Measurements from ENCODE around the gene TSPAN18.

The TSPAN18 gene

DNA sequence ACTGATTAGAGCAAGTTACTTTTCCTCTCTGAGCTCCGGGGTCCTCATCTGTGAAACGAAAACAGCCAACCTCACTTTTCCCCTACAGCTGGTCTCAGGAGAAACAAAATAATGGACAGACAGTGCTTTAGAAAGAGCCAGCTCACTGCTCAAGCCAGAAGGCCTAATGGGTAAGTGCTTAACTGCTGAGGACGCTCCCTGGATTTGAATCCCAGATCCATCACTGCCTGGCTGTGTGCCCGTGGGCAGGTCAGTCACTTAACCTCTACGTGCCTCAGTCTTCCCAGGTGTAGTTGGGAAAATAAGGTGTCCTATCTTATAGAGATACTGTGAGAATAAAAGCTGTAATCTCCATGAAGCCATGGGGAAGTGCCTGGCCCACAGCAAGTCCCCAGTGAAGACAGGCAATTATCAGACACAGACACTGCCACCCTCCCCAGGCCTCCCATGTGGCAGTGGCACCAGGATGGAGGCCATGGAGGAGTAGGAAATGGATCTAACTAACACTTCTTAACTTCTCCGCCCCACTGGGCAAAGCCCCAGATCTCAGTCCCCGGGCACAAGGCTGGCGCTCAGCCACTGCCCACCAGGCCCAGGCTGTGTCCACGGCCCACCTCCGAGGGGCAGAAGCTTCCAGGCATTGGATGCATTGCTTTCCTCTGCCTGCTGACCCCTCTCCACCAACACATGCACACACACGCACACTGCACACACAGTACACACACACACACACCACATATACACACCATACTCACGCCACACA, 214.7 kb downstream of the TSPAN18 start:
- no peak for DNase-seq (ENCODE audit: low read depth in 2 of 2)

DNA sequence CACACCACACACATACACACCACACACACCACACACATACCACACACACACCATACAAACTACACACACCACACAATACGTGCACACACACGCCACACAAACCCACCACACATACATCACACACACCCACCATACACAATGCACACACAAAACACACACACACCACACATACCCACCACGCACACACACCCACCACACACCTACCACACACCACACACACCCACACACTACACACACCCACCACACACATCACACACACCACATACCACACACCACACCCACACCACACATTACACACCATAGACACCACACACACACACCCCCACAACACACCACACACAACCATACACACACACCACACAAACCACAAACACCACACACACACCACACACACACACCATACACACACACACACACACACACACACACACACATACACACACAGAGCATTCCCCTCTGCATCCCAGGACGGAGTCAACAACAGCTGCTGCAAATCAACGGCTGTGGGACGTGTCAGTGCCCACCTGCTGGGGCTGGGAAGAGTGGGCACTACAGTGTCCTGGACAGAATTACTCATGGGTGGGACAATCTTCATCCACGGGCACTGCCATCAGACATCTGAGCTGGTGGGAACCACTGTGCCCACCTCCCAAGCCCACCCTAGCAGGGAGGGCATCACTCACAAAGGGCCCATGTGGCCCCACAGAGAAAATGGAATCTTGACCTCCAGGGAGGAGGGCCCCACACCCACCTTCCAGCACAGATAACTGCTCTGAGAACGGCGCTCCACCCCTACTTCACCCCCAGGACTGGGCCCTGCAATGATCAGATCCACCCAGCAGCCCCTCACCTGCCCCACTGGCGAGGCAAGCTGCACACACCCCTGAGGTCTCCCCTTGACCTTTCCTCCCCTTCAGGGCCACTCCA, 215.5 kb downstream of the TSPAN18 start:
- no peak for DNase-seq (ENCODE audit: low read depth in 2 of 2)

DNA sequence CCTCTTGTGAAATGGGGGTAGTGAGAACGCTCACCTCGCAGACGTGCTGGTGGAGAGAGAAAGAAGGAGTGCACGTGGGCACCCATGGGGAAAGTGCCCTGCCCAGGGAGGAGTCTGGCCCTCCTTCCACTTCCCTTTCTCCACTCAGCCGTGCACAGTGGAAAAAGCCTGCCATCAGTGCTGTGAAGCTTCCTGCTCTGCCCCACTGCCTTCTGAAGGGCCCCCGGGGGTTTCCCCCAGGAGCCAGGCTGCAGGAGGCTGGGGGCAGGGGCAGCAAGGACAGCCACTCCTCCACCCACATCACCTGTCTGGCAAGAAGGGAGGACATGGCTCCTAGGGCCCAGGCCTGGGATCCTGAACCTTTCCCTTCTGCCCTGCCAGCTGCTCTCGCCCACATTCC, 216.4 kb downstream of the TSPAN18 start:
- DNase-seq (ENCODE audit: low read depth in 2 of 2): no peak

DNA sequence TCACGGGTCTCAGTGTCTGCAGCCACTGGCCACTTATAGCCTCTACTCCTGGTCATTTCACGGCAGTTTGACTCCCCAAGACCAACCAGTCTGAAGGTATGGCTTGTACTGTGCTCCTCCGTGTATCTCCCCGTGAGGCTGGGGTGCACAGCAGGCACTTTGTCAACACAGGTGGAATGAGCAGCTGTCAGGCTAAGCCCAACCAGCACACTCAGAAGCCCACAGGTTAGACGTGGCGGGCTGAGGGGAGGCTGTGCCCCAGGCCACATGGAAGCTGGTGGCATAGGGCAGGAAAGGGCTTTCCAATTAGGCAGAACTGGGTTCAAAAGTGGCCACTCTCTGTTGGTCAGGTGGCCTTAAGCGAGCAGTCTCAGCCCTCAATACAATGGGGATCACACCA, 216.9 kb downstream of the TSPAN18 start:
- DNase-seq (ENCODE audit: low read depth in 2 of 2): no peak

DNA sequence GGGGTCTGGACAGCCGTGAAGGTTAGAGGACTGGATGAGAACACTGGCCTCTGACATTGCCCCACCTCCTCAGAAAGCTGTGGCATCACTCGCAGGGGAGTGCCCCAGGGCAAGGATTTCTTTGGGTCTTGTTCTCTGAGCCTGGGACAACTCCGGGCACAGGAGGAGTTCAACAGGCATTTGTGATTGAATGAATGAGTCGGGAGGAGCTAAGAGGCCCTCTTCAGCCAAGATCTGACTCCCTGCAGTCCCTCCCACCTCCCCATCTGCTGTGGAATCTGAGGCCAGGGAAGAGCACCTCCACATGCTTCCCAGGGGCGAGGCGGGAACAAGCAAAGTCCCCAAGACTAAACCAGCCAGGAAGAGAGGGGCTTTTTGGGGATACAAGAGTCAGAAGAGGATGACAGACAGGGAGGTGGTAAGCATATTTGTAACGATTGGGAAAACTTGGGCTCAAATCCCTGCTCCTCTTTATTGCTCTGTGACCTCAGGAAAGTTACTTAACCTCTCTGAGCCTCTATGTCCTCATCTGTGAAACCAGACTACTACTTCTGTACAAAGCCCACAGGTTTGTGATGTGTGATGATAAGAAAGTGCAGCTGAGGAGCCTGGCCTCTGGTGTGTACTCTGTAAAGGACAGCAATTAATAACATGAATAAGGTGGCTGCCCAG, 217.6 kb downstream of the TSPAN18 start:
- DNase-seq (ENCODE audit: low read depth in 2 of 2): no peak

DNA sequence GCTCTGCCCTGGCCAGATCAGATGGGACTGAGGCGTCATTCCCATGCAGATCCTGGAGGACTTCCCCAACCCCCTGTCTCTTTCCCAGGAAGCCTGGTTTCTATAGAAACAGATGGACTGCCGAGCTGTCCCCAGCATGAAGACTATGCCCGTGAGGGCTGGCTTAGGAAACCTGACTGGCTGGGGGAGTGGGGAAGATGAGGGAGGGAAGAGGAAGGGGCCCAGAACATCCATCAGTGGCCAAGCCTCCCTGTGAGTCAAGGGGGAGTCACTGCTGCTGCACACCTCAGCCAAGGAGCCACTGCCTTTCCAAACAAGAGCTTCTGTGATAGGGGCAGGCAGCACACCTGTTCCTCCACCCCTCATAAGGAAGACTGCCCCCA, 218.1 kb downstream of the TSPAN18 start:
- no peak for DNase-seq (ENCODE audit: low read depth in 2 of 2)

DNA sequence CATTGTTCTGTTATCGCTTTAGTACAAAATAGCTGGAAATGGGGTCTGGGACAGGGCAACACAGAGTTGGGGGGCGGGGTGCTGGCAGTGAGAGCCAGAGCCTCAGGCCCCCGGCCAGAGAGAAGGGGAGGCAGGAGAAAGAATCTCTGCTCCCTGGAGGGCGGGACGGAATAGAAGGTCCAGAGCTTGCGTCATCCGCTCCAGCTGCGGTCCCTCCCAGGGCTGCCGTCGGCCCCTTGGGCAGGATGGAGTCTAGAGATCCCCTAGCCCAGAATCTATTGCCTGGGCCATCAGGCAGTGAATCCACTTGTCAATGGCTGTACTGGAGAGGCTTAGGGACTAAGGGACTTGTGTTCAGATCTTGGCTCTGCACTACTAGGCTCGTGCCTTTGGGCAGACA, 218.9 kb downstream of the TSPAN18 start:
- DNase-seq (ENCODE audit: low read depth in 2 of 2): no peak

DNA sequence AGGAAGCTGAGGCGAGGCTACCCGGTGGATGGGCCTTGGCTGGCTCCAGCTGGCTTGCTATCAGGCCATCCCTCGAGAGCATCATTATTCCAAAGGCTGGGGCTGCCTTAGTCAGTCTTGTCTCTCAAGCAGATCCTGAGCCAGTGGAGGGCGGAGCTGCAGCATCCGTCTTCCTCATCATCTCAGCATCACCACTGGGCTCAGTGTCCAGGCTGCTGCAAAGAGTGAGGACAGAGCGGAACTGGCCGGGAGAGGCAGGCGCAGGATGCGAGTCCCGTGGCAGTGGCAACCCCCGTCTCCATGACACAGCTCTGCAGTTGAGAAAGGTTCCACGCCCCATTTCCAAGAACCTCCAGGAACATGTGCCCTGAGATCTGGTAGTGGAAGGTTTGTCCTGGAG, 219.5 kb downstream of the TSPAN18 start:
- DNase-seq (ENCODE audit: low read depth in 2 of 2): no peak

DNA sequence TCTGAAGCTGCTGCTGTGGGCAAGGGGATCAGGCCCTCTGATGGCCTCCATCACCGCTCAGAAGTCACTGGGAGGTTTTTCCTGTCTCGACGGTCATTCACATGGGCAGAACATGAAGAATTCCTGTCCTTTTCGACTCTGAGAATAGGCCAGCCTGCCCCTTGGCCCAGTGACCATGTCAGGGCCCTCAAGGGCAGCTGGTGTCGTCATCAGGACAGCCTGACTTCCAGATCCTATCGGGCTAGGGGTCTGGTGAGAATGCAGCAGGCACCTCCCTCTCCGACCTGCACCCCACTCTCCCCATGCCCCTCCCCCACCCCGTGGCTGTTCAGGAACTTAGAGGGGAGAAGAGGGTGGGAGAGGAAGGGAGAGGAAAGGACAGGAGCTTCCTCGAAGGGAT, 220.4 kb downstream of the TSPAN18 start:
- no peak for DNase-seq (ENCODE audit: low read depth in 2 of 2)

DNA sequence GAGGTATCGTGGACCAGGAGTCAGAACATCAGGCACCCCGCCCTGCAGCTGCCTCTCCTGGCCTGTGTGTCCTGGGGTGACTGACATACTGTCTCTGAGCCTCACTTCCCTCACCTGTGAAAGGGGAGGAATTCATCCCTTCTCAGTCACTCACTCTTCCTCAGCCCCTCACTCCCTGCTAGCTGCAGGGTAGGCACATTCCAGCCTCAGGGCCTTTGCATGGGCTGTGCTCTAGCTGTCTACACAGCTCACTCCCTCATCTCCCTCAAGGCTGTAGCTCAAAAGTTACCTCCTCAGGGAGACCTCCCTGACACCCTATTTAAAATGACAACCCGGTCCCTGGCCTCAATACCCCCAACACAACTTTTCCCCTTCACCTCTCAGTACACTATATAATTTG, 221.4 kb downstream of the TSPAN18 start:
- DNase-seq (ENCODE audit: low read depth in 2 of 2): no peak

DNA sequence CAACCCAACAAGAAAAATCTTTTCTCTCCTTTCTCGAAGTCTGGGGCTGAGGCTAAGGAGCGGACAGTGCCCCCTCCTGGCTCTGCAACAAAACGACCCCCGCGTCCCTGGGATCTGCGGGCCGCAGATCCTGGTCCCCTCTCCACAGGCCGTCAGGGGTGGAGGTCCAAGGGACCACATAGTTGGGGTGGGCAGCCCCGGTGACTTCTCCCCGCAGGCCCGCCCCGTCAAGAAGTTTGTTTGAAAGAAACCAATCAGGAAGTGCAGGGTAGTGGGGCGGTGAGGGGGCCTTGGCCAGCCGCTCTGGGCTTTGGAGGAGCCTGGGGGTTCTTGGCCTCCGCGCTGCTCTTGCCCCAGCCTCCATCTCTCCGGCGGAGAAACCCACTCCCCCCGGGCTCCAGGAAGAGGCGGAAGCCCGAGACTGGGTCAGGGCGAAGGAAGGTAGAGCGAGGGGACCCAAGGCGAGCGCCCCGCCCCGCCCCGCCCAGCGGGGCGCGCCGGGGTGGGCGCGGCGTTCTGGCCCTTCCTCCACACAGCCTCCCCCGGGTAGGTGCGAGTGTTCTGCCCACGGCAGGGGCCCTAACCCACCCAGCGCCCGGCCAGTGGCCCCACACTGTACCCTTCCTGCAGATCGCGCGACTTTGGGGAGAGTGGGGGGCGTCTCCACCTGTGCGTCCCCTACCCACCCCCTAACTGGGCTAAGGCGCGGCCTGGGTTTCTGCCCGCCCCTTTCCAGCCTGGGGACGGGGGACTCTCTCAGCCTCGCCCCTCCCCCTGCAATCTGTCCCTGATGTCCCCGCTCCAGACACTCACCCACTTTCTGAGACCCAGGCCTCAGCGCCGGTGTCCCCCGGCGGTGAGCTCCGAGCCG, 222.6 kb downstream of the TSPAN18 start:
- DNase-seq (ENCODE audit: low read depth in 2 of 2): no peak

DNA sequence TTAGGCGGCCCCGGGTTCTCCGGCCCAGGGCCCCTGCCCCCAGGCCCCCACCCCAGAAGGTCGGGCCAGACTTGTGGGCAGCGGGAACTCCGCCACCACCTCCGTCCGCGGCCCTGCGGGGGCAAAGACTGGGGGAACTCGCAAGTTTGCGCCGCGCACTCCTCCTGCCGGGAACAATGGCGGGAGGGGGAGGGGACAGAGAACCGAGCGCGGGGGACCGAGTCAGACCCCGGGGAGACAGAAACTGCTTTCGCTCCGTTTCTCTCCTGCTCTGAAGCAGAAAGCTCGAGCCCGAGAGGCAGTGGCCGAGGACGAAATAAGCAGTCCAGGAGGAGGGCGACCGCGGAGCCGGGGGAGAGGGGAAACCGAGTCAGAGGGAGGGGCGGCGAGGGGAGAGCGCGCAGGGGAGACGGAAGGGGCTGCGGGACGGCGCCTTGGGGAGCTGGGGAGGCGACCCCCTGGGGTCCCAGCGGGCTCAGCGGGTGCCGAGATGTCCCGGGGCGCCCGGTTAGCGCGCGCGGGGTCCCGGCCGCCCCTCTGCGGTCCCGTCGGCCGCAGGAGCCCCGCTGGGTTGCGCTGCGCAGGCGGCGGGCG, 223.4 kb downstream of the TSPAN18 start:
- no peak for DNase-seq (ENCODE audit: low read depth in 2 of 2)

DNA sequence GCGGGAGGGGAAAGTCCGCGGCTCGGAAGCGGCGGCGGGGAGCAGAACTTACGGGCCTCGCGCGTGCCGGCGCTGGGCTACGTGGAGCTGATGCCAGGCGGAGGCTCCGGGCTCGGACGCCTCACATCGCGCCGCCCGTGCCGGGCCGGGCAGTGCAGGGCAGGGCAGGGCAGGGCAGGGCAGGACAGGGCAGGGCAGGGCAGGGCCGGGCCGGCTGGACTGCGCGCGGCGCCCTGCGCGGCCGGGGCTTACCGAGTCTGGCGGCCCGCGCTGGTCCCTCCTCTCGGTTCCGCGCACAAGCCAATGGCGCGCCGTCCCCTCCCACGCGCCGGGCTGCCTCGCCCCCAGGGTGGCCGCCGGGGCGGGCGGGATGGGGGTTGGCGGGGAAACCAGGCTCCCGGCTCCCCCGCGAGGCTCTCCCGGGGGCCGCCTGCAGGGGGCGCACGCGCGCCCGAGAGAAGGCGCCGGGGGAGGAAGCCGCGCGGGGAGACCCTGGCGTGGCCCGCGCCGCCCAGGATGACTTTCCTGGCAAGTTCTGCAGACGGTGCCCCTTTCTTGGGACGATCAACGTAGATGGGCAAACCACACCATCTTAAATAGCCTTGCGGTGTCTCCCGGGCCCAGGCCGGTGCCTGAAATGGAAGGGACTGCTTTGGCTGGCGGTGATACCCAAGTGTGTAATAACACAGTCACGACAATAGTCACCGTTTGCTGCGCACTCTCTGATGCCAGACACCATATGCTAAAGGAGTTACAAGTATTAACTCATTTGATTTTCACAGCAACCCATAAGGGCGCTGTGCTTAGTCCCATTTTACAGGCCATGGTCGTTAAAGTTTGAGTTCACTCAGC, 224.1 kb downstream of the TSPAN18 start, which contains the start of gene TP53I11:
TP53I11 (minus strand) TSS at position 259 of the 852 bp plus-strand sequence. CDS start 12,548 bp downstream, outside the sequence.
- peak in 1 of 2 donors; percentile 35 for DNase-seq (ENCODE audit: low read depth in 2 of 2)

DNA sequence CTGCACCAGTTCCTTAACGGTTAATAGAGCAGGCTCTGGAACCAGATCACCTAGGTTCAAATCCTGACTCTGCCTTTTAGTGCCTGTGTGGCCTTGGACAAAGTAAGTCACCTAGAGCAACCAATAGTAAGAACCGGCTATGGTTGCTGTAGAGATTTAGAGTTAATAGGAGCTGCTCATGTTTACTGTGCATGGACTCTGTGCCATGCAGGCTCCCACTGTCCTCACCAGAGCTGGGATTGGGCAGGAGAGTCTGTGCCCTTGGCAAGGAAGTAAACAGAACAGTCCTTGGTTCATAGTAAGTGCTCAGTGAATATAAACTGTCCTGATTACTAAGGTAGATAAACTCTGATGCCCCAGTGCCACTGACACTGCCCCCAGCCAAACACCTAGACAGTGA, 225.3 kb downstream of the TSPAN18 start:
- no peak for DNase-seq (ENCODE audit: low read depth in 2 of 2)

DNA sequence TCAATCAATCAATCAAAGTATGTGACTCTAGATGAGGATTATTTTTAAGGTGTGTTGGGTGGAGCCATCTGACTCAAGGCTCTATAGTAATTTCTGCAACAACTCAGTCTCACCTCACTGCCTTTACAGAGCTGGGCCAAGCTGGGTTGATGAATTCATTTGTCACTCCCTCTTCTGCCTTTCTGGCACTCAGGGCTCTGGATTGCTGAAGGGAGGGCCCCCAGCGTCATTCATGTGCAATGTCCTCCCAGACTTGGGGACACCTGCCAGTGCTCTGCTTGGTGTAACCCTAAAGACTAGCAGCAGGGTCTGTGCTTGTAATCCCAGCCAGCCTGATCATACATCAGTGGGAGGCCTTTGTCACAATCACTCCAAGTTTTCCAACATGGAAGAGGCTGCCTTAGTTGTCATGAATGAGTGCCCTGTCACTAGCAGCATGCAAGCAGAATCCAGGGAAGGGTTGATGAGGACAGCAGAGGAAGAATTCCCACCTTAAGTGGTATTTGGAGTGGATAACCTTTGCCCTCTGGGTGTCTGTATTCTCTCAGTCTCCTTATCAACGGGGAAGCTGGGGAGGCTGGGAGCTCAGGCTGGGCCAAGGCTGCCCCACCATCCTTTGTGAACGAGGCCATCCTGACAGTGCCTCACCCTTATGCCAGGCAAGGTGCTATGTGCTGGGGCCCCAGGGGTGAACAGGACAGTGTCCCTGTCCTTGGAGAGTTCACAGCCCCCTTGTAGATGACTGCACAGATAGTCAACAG, 225.9 kb downstream of the TSPAN18 start:
- DNase-seq (ENCODE audit: low read depth in 2 of 2): no peak

DNA sequence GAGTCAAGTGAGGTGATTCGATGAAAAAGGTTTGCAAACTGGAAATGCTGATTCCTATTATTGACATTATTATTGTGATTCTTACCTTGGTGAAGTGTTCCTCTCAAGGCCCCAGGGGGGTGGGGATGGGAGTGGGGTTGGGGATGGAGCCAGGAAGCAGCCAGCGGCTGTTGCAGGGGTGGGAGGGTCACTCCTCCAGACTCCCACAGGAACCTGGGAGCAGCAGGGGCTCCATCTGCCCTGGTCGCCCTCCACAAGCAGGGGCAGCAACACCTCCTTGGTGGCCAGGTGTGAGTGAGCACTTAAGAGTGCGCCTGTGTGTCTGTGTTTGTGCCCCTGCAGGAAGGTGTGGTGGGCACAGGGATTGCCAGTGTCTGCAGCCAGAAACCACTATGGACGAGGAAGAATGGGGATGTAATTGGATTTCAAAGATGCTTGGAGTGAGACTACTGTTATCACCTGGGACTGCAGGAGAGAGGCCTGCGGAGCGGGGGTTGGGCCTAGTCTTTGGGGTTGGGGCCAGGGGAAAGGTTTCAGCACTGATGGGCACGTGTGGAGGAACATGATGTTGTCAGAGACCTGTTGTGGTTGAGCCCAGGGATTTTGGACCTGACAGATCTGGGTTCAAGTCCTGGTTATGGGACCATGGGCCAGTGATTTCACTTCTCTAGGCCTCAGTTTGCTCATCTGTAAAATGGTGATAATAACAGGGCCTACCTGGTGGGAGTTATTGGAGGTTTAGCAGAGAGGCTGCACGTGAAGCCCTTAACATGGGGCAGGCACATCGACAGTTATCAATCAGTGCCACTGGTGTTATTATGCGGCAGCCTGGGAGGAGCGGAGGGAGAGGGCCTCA, 227.5 kb downstream of the TSPAN18 start:
- no peak for DNase-seq (ENCODE audit: low read depth in 2 of 2)

DNA sequence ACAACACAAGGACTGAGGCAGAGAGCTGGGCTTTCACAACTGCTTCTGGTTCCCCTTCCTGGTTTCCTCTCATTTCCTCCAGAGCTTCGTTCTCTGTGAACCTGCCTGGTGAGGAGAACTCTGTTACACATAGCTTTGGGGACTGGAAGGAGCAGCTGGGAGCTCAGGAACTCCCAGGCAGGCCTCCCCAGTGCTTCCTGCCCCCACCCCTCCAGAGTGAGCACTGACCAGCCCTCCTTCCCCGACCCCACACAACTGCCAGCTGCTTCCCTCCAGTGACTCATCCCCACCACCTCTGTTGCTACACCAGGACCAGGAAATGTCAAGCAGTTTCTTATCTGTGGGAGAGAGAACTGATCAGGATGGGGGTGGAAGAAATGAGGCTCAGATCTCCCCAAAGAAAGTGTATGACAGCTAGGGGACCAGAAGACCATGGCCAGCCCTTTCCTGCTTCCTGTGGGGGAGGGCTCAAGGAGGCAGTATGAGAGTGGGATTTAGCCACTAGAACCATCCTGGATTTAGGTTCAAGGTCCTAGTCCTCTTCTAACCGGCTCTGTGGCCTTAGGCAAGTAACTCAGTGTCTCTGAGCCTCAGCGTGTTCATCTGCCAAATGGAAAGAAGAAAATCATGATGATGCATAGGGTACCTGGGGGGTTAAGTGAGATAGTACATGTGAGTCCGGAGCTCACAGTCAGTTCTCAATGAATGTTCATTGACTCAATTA, 228.4 kb downstream of the TSPAN18 start:
- DNase-seq (ENCODE audit: low read depth in 2 of 2): no peak
